K562 (cell line): ENCODE results near the gene GRM3. TPM values are rescaled to one million over a fixed set of nuclear protein-coding genes. Genes with fewer than 3 reads are reported as not detected.

Experiments used
- ATAC-seq: fragments of 200-7000 bp; cut with Tn5 transposase; 3 replicates; pipeline ENCODE4 v1.9.1; 2020; ENCODE audit warnings: moderate library complexity
- BruUV-seq: library from RNA; stranded (reverse); fragments of 400-500 nt; replicated peaks from 2 replicates; lab custom pipeline; 2021; lab: Mats Ljungman, UMichigan
- CTCF ChIA-PET: fragments of 300-600 bp; formaldehyde crosslinking; extraction: SDS; loops from one replicate; lab custom pipeline; 2021; ENCODE audit warnings: low intra/inter-chr PET ratio; lab: Yijun Ruan, JAX
- POLR2A ChIA-PET: fragments of 300-600, 350-650 bp; sonication (Branson Sonifier 250); formaldehyde crosslinking; extraction: SDS; loops from one replicate; lab custom pipeline; 2021; ENCODE audit warnings: antibody characterized with exemption, inconsistent platforms; lab: Yijun Ruan, JAX
- DNase-seq, 4 experiments: peaks; one replicate each; pipeline versions ENCODE4 v3.0.0 to v3.0.0-alpha.2; 2011 to 2018; ENCODE audit warnings: low spot score in 3 of 4, mixed read lengths in 3 of 4; ENCODE audit errors: extremely low read depth in 1 of 4
- FAIRE-seq: peaks from 2 replicates; lab custom pipeline; 2011; peaks lifted over from hg19 to GRCh38; lab: Jason Lieb, UNC
- H2AFZ ChIP-seq: 2 replicates; pipeline ENCODE4 v1.6.0; 2011; ENCODE audit warnings: low read depth, low read length, control low read depth, inconsistent platforms
- H3K27ac ChIP-seq: fragments of 200-600 bp; 3 replicates; pipeline ENCODE4 v1.8.0; 2011; ENCODE audit warnings: low read depth, mild to moderate bottlenecking, control low read depth, inconsistent platforms, low read length, moderate library complexity, mixed read lengths; ENCODE audit errors: extremely low read depth
- H3K27me3 ChIP-seq, 2 experiments: fragments of 300-600 bp in 1 of 2; 2 replicates in 1 of 2; 3 replicates in 1 of 2; pipeline versions ENCODE4 v1.6.0 to v1.8.0; 2011; ENCODE audit warnings: inconsistent platforms in 2 of 2, low read length in 2 of 2, mild to moderate bottlenecking in 1 of 2, mixed read lengths in 1 of 2, moderate library complexity in 1 of 2; ENCODE audit not compliant: control insufficient read depth in 2 of 2, insufficient read depth in 2 of 2
- H3K36me3 ChIP-seq: fragments of 300-600 bp; 3 replicates; pipeline ENCODE4 v1.8.0; 2011; ENCODE audit warnings: mild to moderate bottlenecking, low read length, inconsistent platforms; ENCODE audit not compliant: control insufficient read depth, insufficient read depth
- H3K4me1 ChIP-seq, 2 experiments: fragments of 200-600 bp in 1 of 2; replicated peaks in 1 of 2; 2 replicates in 1 of 2; 3 replicates in 1 of 2; pipeline versions ENCODE4 v1.5.1 to v1.8.0; 2011; ENCODE audit warnings: inconsistent platforms in 2 of 2, low read length in 2 of 2, mild to moderate bottlenecking in 1 of 2, mixed read lengths in 1 of 2, moderate library complexity in 1 of 2; ENCODE audit not compliant: control insufficient read depth in 2 of 2, insufficient read depth in 2 of 2
- H3K4me2 ChIP-seq: 2 replicates; pipeline ENCODE4 v1.6.1; 2011; ENCODE audit warnings: low read length, control low read depth, inconsistent platforms, mixed read lengths; ENCODE audit not compliant: insufficient read depth
- H3K4me3 ChIP-seq: fragments of 200-600 bp; sonication (generic), shearing (Covaris generic); 2 replicates; pipeline ENCODE4 v1.5.1; 2016; ENCODE audit warnings: control low read depth, inconsistent platforms
- H3K79me2 ChIP-seq: fragments of 200-600 bp; 3 replicates; pipeline ENCODE4 v1.8.0; 2011; ENCODE audit warnings: low read length, inconsistent platforms; ENCODE audit not compliant: control insufficient read depth, insufficient read depth
- H3K9ac ChIP-seq, 2 experiments: 2 replicates each; pipeline versions ENCODE4 v1.6.0 to v1.6.1; 2011; ENCODE audit warnings: low read depth in 2 of 2, low read length in 2 of 2, control low read depth in 1 of 2, inconsistent platforms in 1 of 2, mild to moderate bottlenecking in 1 of 2, mixed read lengths in 1 of 2; ENCODE audit not compliant: insufficient read depth in 1 of 2
- H3K9me1 ChIP-seq: one replicate; pipeline ENCODE4 v1.6.0; 2011; ENCODE audit warnings: inconsistent platforms, mild to moderate bottlenecking, low read length, moderate library complexity; ENCODE audit not compliant: control insufficient read depth, insufficient read depth
- H3K9me3 ChIP-seq: replicated peaks from 2 replicates; pipeline ENCODE4 v1.5.1; 2011; ENCODE audit warnings: low read depth, low read length, inconsistent platforms; ENCODE audit not compliant: control insufficient read depth, insufficient read depth
- H4K20me1 ChIP-seq: replicated peaks from 2 replicates; pipeline ENCODE4 v1.6.1; 2011; ENCODE audit warnings: low read length, inconsistent platforms, mixed read lengths; ENCODE audit not compliant: control insufficient read depth, insufficient read depth
- CSDE1 ChIP-seq, 2 experiments: fragments of 450-650 bp; IDR thresholded peaks; 2 replicates each; pipeline ENCODE4 v1.6.1; 2016; ENCODE audit warnings: mild to moderate bottlenecking in 1 of 2
- CTCF ChIP-seq, 3 experiments: IDR thresholded peaks in 2 of 3; conservative IDR thresholded peaks in 1 of 3; 2 replicates each; pipeline ENCODE4 v1.5.1; 2011 to 2012; ENCODE audit warnings: low read length in 3 of 3, mild to moderate bottlenecking in 3 of 3, control low read depth in 2 of 3, improper control_type of control experiment in 1 of 3, inconsistent platforms in 1 of 3, low read depth in 1 of 3, mixed read lengths in 1 of 3, moderate library complexity in 1 of 3; ENCODE audit not compliant: insufficient read depth in 2 of 3
- whole genome bisulfite sequencing: fragments of 100-300 bp; shearing (Covaris generic); methylation state at CpG from one replicate; pipeline ENCODE4 v1.1.6; 2016; ENCODE audit warnings: low coverage, mixed read lengths; ENCODE audit not compliant: insufficient coverage; ENCODE audit errors: missing lambda C conversion rate; 5-methylcytosine and 5-hydroxymethylcytosine counted together
- in situ Hi-C: fragments of 300-500 bp; cut with MboI; formaldehyde crosslinking; loops from 4 replicates; pipeline ENCODE4 v1.15.0; 2018; ENCODE audit warnings: inconsistent platforms, mixed read lengths
- intact Hi-C: fragments of 100-400 bp; cut with micrococcal nuclease; formaldehyde crosslinking; loops from 2 replicates; pipeline ENCODE4 v1.14.2; 2022
- polyA plus RNA-seq, 8 experiments: library from polyadenylated mRNA; depleted of rRNA in 4 of 8; stranded (reverse) in 5 of 8; unstranded in 3 of 8; fragments of >200 nt; fragmentation: Nextera tagmentation in 2 of 8; fragmentation: Illumina TruSeq in 1 of 8; extraction: Ambion mirVana in 2 of 8; extraction: Trizol in 1 of 8; gene quantifications; 2 replicates each; pipeline versions ENCODE4 v1.2.1 to v1.2.3, GENCODE V29; 2011 to 2014; ENCODE audit warnings: inconsistent platforms in 1 of 8, missing spikeins in 1 of 8
- total RNA-seq, 7 experiments: library from RNA; depleted of rRNA in 6 of 7; stranded (reverse); fragments of >200 nt in 6 of 7; fragmentation: Illumina TruSeq in 2 of 7; extraction: Trizol in 2 of 7; gene quantifications; 2 replicates each; pipeline versions ENCODE4 v1.2.1 to v1.2.3, GENCODE V29; 2011 to 2021; ENCODE audit warnings: low replicate concordance in 1 of 7

Gene GRM3
- total and polyA plus RNA-seq, 9 of the 15 experiments (the other 6 are each of a cell fraction or from before 2014, with no cell fraction given), result 0.03 to 0.08 (median 0.03) TPM; not detected in 6

- ChIA-PET POLR2A (no interaction called here), CTCF (no interaction called here)
- WGBS, result 1% methylated on average over 9 of the region's 9 CpGs
Measured at GRCh38 chr7:86598721-86599120, 45.0 kb upstream of the GRM3 start.

More at GRCh38 chr7:86598721-86599120, 45.0 kb upstream of the GRM3 start:
- ATAC-seq (no peak), FAIRE-seq (no peak)
- peak overlapping the region; percentile 12; the same call in 1 of the 2 replicates for H3K4me2 ChIP-seq
- no peak overlapping the region for H3K27ac ChIP-seq
- no peaks in the 10 kb centered on the region for H4K20me1 ChIP-seq
- no peaks in the 10 kb centered on the region for H3K36me3 ChIP-seq
- no peaks in the 10 kb centered on the region; the same call in none of the 2 replicates for H3K9me3 ChIP-seq
- no TSS peak for BruUV-seq
- no peak overlapping the region for H3K9ac ChIP-seq
- intact Hi-C loops, result loop anchor here (10.0 kb wide), 2 partner anchors 216 to 306 kb away; no protein-coding TSS in a partner anchor
- no peak for TF ChIP-seq CSDE1 (IDR thresholded peaks at IDR 0.05)
- TF ChIP-seq CTCF (IDR thresholded peaks at IDR 0.05 in 2 of 3, conservative IDR thresholded peaks at IDR 0.05 in 1 of 3; ENCODE audit: insufficient read depth in 2 of 3, low read depth in 1 of 3, low read length in 3 of 3), result 0 out of 6 replicates have a peak, but pooled peaks of 1 of the 3 experiments have one; percentile 4
- TF ChIP-seq, all 486 proteins: peak for 1
- in situ Hi-C loops, result no loop called here
- Histone ChIP-seq H3K4me1 (no peaks in the 10 kb centered on the region), H3K4me3 (no peak overlapping the region), H3K79me2 (no peaks in the 10 kb centered on the region), H3K9me1 (no peaks in the 10 kb centered on the region), H3K27me3 (no peaks in the 10 kb centered on the region), H2AFZ (no peak overlapping the region)
- DNase-seq, result no peak
